ENCODE results near the gene NAP1L1. TPM values are rescaled to one million over a fixed set of nuclear protein-coding genes. Genes with fewer than 3 reads are reported as not detected.

The NAP1L1 gene
- total and polyA plus RNA-seq, 8 donors, result 69.4 to 188 (median 110) TPM

DNA sequence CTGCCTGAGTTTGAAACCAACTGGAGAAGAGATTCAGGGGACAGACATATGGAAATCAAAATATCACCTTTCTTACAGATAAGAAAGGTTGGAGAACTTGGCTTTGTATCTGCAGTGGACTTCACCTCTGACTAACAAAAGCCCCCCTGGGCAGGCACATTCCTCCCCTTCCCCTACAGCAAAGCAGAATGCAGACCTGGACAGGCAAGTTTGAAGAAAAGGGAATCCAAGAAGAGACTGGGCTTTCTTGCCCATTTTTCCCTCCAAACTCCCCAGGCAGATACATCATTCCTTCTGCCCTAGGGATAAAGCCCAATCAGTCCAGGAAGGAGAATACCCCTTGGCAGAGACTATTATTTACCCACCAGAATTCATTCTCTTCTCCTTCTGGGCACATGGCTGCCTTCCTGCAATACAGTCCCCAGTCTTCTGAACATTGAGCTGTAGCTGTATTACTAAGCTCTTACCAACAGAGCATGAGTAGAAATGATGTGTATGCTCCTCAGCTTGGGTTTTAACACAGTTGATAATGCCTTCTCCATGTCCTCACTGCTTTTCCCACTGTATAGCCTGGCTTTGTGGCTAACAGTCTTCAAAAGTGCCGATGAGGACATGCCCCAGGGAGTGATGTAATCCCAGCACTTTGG lies 17.4 kb upstream of the NAP1L1 start:
- Histone ChIP-seq H3K4me3 (no peak overlapping the region), H3K9me3 (no peaks in the 10 kb centered on the region), H3K36me3 (no peaks in the 10 kb centered on the region), H3K4me1 (no peaks in the 10 kb centered on the region), H3K27ac (no peak overlapping the region), H3K27me3 (no peaks in the 10 kb centered on the region)
- DNase-seq (no peak), FAIRE-seq (no peak), ATAC-seq (no peak)
- intact Hi-C loops (cut with DNase I), result no loop called here
- 73 to 76% methylated on average over 1 of the region's 1 CpG for WGBS, 2 donors
- TF ChIP-seq CTCF (IDR thresholded peaks at IDR 0.05), result no peak

- FAIRE-seq (no peak), DNase-seq (no peak), ATAC-seq (no peak)
- H3K4me3 ChIP-seq, result no peak overlapping the region
- no peaks in the 10 kb centered on the region for H3K36me3 ChIP-seq
- H3K9me3 ChIP-seq, result no peaks in the 10 kb centered on the region
- 87 to 92% methylated on average over 3 of the region's 3 CpGs for WGBS, 2 donors
- H3K4me1 ChIP-seq, result no peaks in the 10 kb centered on the region
- TF ChIP-seq CTCF (IDR thresholded peaks at IDR 0.05), result no peak
- no peaks in the 10 kb centered on the region for H3K27me3 ChIP-seq
- intact Hi-C loops (cut with DNase I), result no loop called here
- no peak overlapping the region for H3K27ac ChIP-seq
Measured at GRCh38 chr12:76096079-76096646, 11.7 kb upstream of the NAP1L1 start.

DNA sequence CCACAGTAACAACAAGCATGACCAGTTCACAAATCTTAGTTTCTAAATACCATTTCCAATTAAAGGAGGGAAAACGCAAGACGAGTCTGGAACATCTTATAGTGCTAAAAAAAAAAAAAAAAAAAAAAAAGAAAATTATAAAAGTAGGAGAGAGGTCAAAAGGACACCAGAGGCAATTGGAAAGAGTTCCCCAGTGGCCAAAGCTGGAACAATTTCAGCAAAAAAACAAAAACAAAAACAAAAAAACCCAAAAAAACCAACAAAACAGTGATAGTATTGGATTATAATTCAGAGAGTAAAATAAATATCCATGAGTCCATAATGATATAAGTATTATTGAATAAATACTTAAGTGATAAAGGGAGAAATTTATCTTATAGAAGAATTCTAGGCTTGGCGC lies 10.3 kb upstream of the NAP1L1 start:
- DNase-seq (no peak), ATAC-seq (no peak), FAIRE-seq (no peak)
- Histone ChIP-seq H3K36me3 (no peaks in the 10 kb centered on the region), H3K4me1 (no peaks in the 10 kb centered on the region), H3K27ac (no peak overlapping the region), H3K4me3 (no peak overlapping the region), H3K27me3 (no peaks in the 10 kb centered on the region), H3K9me3 (no peaks in the 10 kb centered on the region)
- intact Hi-C loops (cut with DNase I), result no loop called here
- WGBS, 2 donors, result 94 to 95% methylated on average over 3 of the region's 3 CpGs
- no peak for TF ChIP-seq CTCF (IDR thresholded peaks at IDR 0.05)

- H3K27ac ChIP-seq, result no peak overlapping the region
- H3K4me3 ChIP-seq, result no peak overlapping the region
- intact Hi-C loops (cut with DNase I), result no loop called here
- ATAC-seq, result no peak
- no peak for DNase-seq
- no peaks in the 10 kb centered on the region for H3K9me3 ChIP-seq
- H3K4me1 ChIP-seq, result no peaks in the 10 kb centered on the region
- H3K36me3 ChIP-seq, result no peaks in the 10 kb centered on the region
- no peak for FAIRE-seq
- no peaks in the 10 kb centered on the region for H3K27me3 ChIP-seq
- no peak for TF ChIP-seq CTCF (IDR thresholded peaks at IDR 0.05)
- WGBS, 2 donors, result 59 to 67% methylated on average over 2 of the region's 2 CpGs
Measured at GRCh38 chr12:76091246-76091754, 6.8 kb upstream of the NAP1L1 start.

- intact Hi-C loops (cut with DNase I), result no loop called here
- H3K36me3 ChIP-seq, result no peaks in the 10 kb centered on the region
Measured at GRCh38 chr12:76085520-76085868, 1.0 kb upstream of the NAP1L1 start.

More at GRCh38 chr12:76085520-76085868, 1.0 kb upstream of the NAP1L1 start:
- peak in 1 of 4 donors; percentile 15 for ATAC-seq
- H3K27ac ChIP-seq, result peak overlapping the region in 3 of 4 donors; percentile 94 to 96 (median 96)
- H3K27me3 ChIP-seq, result no peaks in the 10 kb centered on the region
- no peak for DNase-seq
- FAIRE-seq, result no peak
- peaks cover 0 to 20% (median 8%) of the 10 kb centered on the region in 3 donors for H3K4me1 ChIP-seq
- peak overlapping the region in 1 of 4 donors; percentile 87 for H3K4me3 ChIP-seq
- no peak for TF ChIP-seq CTCF (IDR thresholded peaks at IDR 0.05)
- no peaks in the 10 kb centered on the region for H3K9me3 ChIP-seq
- WGBS, 2 donors, result 11 to 15% methylated on average over 5 of the region's 5 CpGs

All from pancreas (tissue), 10 donors.